ENCODE data around the gene SUGCT. TPM values are rescaled to one million over a fixed set of nuclear protein-coding genes. Genes with fewer than 3 reads are reported as not detected.

The SUGCT gene
- total RNA-seq, 3 donors from 2014 or later = 2.3 to 4.5 (median 4.0) TPM

DNA sequence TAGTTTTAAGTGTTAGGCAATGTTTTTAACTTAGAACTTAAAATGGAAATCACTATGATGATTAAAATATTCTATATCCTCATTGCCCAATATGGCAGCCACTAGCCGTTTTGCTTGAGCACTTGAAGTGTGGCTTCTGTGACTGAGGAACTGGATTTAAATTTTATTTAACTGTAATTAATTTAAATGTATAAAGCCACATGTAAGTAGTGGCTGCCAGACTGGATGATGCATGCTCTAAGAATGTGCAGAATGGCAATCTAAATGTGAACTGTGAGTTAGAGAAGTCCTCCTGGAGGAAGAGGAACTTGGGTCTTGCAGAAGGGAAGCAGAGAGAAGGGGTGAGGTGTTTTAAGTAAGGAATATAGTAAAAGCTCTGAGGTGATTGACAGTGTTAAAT is 451.4 kb downstream of the SUGCT start:
- TF ChIP-seq, protein P1, sequence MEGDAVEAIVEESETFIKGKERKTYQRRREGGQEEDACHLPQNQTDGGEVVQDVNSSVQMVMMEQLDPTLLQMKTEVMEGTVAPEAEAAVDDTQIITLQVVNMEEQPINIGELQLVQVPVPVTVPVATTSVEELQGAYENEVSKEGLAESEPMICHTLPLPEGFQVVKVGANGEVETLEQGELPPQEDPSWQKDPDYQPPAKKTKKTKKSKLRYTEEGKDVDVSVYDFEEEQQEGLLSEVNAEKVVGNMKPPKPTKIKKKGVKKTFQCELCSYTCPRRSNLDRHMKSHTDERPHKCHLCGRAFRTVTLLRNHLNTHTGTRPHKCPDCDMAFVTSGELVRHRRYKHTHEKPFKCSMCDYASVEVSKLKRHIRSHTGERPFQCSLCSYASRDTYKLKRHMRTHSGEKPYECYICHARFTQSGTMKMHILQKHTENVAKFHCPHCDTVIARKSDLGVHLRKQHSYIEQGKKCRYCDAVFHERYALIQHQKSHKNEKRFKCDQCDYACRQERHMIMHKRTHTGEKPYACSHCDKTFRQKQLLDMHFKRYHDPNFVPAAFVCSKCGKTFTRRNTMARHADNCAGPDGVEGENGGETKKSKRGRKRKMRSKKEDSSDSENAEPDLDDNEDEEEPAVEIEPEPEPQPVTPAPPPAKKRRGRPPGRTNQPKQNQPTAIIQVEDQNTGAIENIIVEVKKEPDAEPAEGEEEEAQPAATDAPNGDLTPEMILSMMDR (IDR thresholded peaks at IDR 0.05) = no peak
- TF ChIP-seq POLR2AphosphoS5 (IDR thresholded peaks at IDR 0.05) (no peak), POLR2A (IDR thresholded peaks at IDR 0.05) (no peak)
- intact Hi-C loops (cut with DNase I; ENCODE audit: low total_unique reads) = no loop called here
- DNase-seq (ENCODE audit: low spot score in 2 of 2) = no peak
- H3K9me3 ChIP-seq = no peaks in the 10 kb centered on the region
- H3K27ac ChIP-seq = no peak overlapping the region
- no peaks in the 10 kb centered on the region for H3K27me3 ChIP-seq
- H3K4me1 ChIP-seq = peaks cover 0 to 5% of the 10 kb centered on the region in 2 donors
- no peak overlapping the region for H3K4me3 ChIP-seq
- no peaks in the 10 kb centered on the region for H3K36me3 ChIP-seq

DNA sequence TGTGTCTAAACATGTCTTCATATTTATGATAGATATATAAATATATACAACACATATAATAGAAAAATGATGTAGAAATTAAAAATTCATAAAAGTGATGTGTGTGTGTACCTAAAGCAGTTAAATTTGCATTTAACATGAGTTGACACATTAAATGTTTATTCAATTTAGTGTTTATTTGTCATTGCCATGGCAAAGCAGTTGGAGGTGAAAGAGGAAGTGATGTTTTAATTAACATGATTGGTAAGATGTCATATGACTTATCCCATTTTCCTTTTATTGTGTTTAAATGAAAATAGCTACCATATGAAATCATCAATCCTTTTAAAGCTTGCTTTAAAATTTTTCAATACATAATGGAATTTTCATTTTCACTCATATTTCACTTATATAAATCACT is 452.6 kb downstream of the SUGCT start:
- TF ChIP-seq, protein P1 (IDR thresholded peaks at IDR 0.05) = no peak
- TF ChIP-seq POLR2AphosphoS5 (IDR thresholded peaks at IDR 0.05) (no peak), POLR2A (IDR thresholded peaks at IDR 0.05) (no peak)
- peaks cover 0 to 5% of the 10 kb centered on the region in 2 donors for H3K4me1 ChIP-seq
- H3K36me3 ChIP-seq = no peaks in the 10 kb centered on the region
- intact Hi-C loops (cut with DNase I; ENCODE audit: low total_unique reads) = no loop called here
- H3K9me3 ChIP-seq = no peaks in the 10 kb centered on the region
- DNase-seq (ENCODE audit: low spot score in 2 of 2) = no peak
- H3K4me3 ChIP-seq = no peak overlapping the region
- no peaks in the 10 kb centered on the region for H3K27me3 ChIP-seq
- H3K27ac ChIP-seq = no peak overlapping the region

DNA sequence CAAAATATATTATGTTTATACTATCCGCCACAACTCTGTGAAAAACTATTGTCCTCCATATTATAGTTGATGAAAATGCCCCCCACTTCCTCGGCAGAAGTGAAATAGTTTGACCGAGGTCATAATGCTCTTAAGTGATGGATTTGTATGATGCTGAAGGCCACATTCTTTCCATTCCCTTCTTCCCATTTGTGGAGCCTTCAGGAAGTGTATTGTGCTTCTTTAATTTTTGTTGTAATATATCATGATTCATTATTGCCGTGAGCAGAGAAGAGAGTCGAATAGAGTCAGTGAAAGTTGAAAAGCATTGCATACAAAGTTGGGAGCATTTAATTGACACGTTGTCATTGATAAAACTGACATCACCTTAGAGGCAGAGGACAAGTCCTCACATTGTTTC is 460.3 kb downstream of the SUGCT start:
- no peak for DNase-seq (ENCODE audit: low spot score in 2 of 2)
- Histone ChIP-seq H3K4me3 (no peak overlapping the region), H3K27ac (no peak overlapping the region), H3K27me3 (no peaks in the 10 kb centered on the region), H3K36me3 (no peaks in the 10 kb centered on the region), H3K9me3 (no peaks in the 10 kb centered on the region), H3K4me1 (no peaks in the 10 kb centered on the region)
- TF ChIP-seq POLR2A (IDR thresholded peaks at IDR 0.05) = no peak
- TF ChIP-seq, protein P1 (IDR thresholded peaks at IDR 0.05) = no peak
- TF ChIP-seq POLR2AphosphoS5 (IDR thresholded peaks at IDR 0.05) = no peak
- intact Hi-C loops (cut with DNase I; ENCODE audit: low total_unique reads) = no loop called here

DNA sequence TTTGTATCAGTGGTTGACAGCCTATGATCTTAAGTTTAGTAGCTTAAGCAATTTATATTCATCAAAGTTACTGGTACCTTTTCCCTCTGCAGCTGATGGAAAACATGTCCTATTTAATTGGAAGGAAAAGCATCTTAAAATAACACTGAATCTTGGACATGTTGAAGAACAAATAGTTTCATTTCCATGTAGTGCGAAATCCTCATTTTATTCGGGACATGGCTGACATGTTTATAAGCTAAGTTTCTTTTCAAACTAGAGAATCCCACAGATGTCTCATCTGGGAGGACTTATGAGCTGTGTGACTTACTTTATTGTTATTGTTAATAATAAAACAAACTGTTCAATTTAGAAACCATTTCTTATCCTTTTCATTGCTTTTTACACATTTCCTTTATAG is 461.0 kb downstream of the SUGCT start:
- H3K27me3 ChIP-seq = no peaks in the 10 kb centered on the region
- no peak overlapping the region for H3K4me3 ChIP-seq
- TF ChIP-seq, protein P1 (IDR thresholded peaks at IDR 0.05) = no peak
- TF ChIP-seq POLR2AphosphoS5 (IDR thresholded peaks at IDR 0.05) = no peak
- no peak for TF ChIP-seq POLR2A (IDR thresholded peaks at IDR 0.05)
- no peak overlapping the region for H3K27ac ChIP-seq
- intact Hi-C loops (cut with DNase I; ENCODE audit: low total_unique reads) = no loop called here
- DNase-seq (ENCODE audit: low spot score in 2 of 2) = no peak
- no peaks in the 10 kb centered on the region for H3K4me1 ChIP-seq
- no peaks in the 10 kb centered on the region for H3K36me3 ChIP-seq
- no peaks in the 10 kb centered on the region for H3K9me3 ChIP-seq

DNA sequence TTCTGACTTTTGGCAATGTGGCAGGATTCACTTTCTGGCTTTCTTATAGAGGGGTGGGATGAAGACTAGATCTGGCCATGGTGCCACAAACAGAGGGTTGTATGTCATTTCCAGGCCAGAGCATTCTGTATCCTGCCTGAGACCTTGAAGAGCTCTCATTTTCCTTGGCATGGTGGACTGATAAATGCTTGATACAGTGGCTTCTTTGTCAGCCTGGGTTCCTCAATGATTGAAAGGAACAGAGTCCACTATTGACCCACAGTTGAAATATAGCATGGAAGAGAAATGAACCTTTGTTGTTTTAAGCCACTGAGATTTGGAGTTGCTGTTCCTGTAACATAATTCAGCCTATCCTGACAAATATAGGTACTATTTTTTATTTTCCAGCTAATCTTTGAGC is 462.7 kb downstream of the SUGCT start:
- H3K27ac ChIP-seq = no peak overlapping the region
- DNase-seq (ENCODE audit: low spot score in 2 of 2) = no peak
- TF ChIP-seq POLR2AphosphoS5 (IDR thresholded peaks at IDR 0.05) = no peak
- TF ChIP-seq, protein P1 (IDR thresholded peaks at IDR 0.05) = no peak
- no peak for TF ChIP-seq POLR2A (IDR thresholded peaks at IDR 0.05)
- no peaks in the 10 kb centered on the region for H3K27me3 ChIP-seq
- H3K9me3 ChIP-seq = no peaks in the 10 kb centered on the region
- H3K36me3 ChIP-seq = no peaks in the 10 kb centered on the region
- no peak overlapping the region for H3K4me3 ChIP-seq
- intact Hi-C loops (cut with DNase I; ENCODE audit: low total_unique reads) = no loop called here
- no peaks in the 10 kb centered on the region for H3K4me1 ChIP-seq
